Measurements from ENCODE around the gene FDX2. TPM values are rescaled to one million over a fixed set of nuclear protein-coding genes. Genes with fewer than 3 reads are reported as not detected.

The FDX2 gene
- total and polyA plus RNA-seq, 2 of the 8 experiments (the other 6 are each of a cell fraction or from before 2014, with no cell fraction given) = 27.0 to 64.4 TPM

GRCh38 chr19:10260141-10260584, 55.7 kb downstream of the FDX2 start (continued):
- no peak for TF ChIP-seq TAF1 (IDR thresholded peaks at IDR 0.05; ENCODE audit: low read depth, low read length)
- no peak for TF ChIP-seq PHF8 (conservative IDR thresholded peaks at IDR 0.05; ENCODE audit: low read depth, low read length)
- no peak for TF ChIP-seq MAX (IDR thresholded peaks at IDR 0.05)
- no peak for TF ChIP-seq BRCA1 (IDR thresholded peaks at IDR 0.05; ENCODE audit: low read depth, low read length)
- TF ChIP-seq RAD21 (IDR thresholded peaks at IDR 0.05 in 1 of 2, conservative IDR thresholded peaks at IDR 0.05 in 1 of 2; ENCODE audit: low read depth in 2 of 2, low read length in 2 of 2) = no peak

Small RNAs within 50 kb of the gene (small RNA-seq; reads per million reads assigned to genes)
- not detected for gene AC011511.1 (ENCODE audit: insufficient read depth)
- not detected for gene AC011511.4 (ENCODE audit: insufficient read depth)

Other genes starting within 250 kb of the FDX2 start
- 24.5 and 25.3 TPM in 2 replicates for gene SHFL, start 229.7 kb downstream of the FDX2 start, total RNA-seq (2021; fragmentation: NEBNext Ultra II Directional; extraction: Animal tissue kit (Norgen Biotek cat#: 25700))
- gene SHFL, start 229.7 kb downstream of the FDX2 start, polyA plus RNA-seq (2011; rRNA removed) = 37.1 and 47.0 TPM in 2 replicates
- gene ANGPTL6, start 213.3 kb downstream of the FDX2 start, total RNA-seq (2021; fragmentation: NEBNext Ultra II Directional; extraction: Animal tissue kit (Norgen Biotek cat#: 25700)) = not detected in 2 replicates
- gene ANGPTL6, start 213.3 kb downstream of the FDX2 start, polyA plus RNA-seq (2011; rRNA removed) = 0.20 and 0.38 TPM in 2 replicates
- gene PPAN, start 209.7 kb downstream of the FDX2 start, total RNA-seq (2021; fragmentation: NEBNext Ultra II Directional; extraction: Animal tissue kit (Norgen Biotek cat#: 25700)) = 72.6 and 74.4 TPM in 2 replicates
- 48.8 and 74.7 TPM in 2 replicates for gene PPAN, start 209.7 kb downstream of the FDX2 start, polyA plus RNA-seq (2011; rRNA removed)
- gene P2RY11, start 204.3 kb downstream of the FDX2 start, total RNA-seq (2021; fragmentation: NEBNext Ultra II Directional; extraction: Animal tissue kit (Norgen Biotek cat#: 25700)) = 17.8 and 18.0 TPM in 2 replicates
- gene P2RY11, start 204.3 kb downstream of the FDX2 start, polyA plus RNA-seq (2011; rRNA removed) = 9.2 and 16.2 TPM in 2 replicates
- gene EIF3G, start 196.1 kb downstream of the FDX2 start, total RNA-seq (2021; fragmentation: NEBNext Ultra II Directional; extraction: Animal tissue kit (Norgen Biotek cat#: 25700)) = 281 and 284 TPM in 2 replicates
- 238 and 426 TPM in 2 replicates for gene EIF3G, start 196.1 kb downstream of the FDX2 start, polyA plus RNA-seq (2011; rRNA removed)
- 208 and 210 TPM in 2 replicates for gene DNMT1, start 121.1 kb downstream of the FDX2 start, total RNA-seq (2021; fragmentation: NEBNext Ultra II Directional; extraction: Animal tissue kit (Norgen Biotek cat#: 25700))
- 101 and 121 TPM in 2 replicates for gene DNMT1, start 121.1 kb downstream of the FDX2 start, polyA plus RNA-seq (2011; rRNA removed)
- gene S1PR2, start 84.7 kb downstream of the FDX2 start, total RNA-seq (2021; fragmentation: NEBNext Ultra II Directional; extraction: Animal tissue kit (Norgen Biotek cat#: 25700)) = 18.7 and 19.4 TPM in 2 replicates
- gene S1PR2, start 84.7 kb downstream of the FDX2 start, polyA plus RNA-seq (2011; rRNA removed) = 16.2 and 17.5 TPM in 2 replicates
- gene MRPL4, start 63.8 kb downstream of the FDX2 start, total RNA-seq (2021; fragmentation: NEBNext Ultra II Directional; extraction: Animal tissue kit (Norgen Biotek cat#: 25700)) = 82.3 and 90.7 TPM in 2 replicates
- 187 and 282 TPM in 2 replicates for gene MRPL4, start 63.8 kb downstream of the FDX2 start, polyA plus RNA-seq (2011; rRNA removed)
- gene ICAM1, start 44.9 kb downstream of the FDX2 start, total RNA-seq (2021; fragmentation: NEBNext Ultra II Directional; extraction: Animal tissue kit (Norgen Biotek cat#: 25700)) = 3.8 and 4.0 TPM in 2 replicates
- gene ICAM1, start 44.9 kb downstream of the FDX2 start, polyA plus RNA-seq (2011; rRNA removed) = 5.2 and 9.4 TPM in 2 replicates
- gene ICAM4, start 29.1 kb downstream of the FDX2 start, total RNA-seq (2021; fragmentation: NEBNext Ultra II Directional; extraction: Animal tissue kit (Norgen Biotek cat#: 25700)) = 1.3 and 1.5 TPM in 2 replicates
- gene ICAM4, start 29.1 kb downstream of the FDX2 start, polyA plus RNA-seq (2011; rRNA removed) = 4.1 and 6.3 TPM in 2 replicates
- gene ICAM5, start 26.1 kb downstream of the FDX2 start, total RNA-seq (2021; fragmentation: NEBNext Ultra II Directional; extraction: Animal tissue kit (Norgen Biotek cat#: 25700)) = 1.9 and 4.8 TPM in 2 replicates
- 3.9 and 9.0 TPM in 2 replicates for gene ICAM5, start 26.1 kb downstream of the FDX2 start, polyA plus RNA-seq (2011; rRNA removed)
- gene ZGLP1, start 6.2 kb downstream of the FDX2 start, total RNA-seq (2021; fragmentation: NEBNext Ultra II Directional; extraction: Animal tissue kit (Norgen Biotek cat#: 25700)) = 4.6 and 5.1 TPM in 2 replicates
- 4.2 and 8.2 TPM in 2 replicates for gene ZGLP1, start 6.2 kb downstream of the FDX2 start, polyA plus RNA-seq (2011; rRNA removed)
- gene RAVER1, start 17.5 kb upstream of the FDX2 start, total RNA-seq (2021; fragmentation: NEBNext Ultra II Directional; extraction: Animal tissue kit (Norgen Biotek cat#: 25700)) = 70.5 and 72.4 TPM in 2 replicates
- gene RAVER1, start 17.5 kb upstream of the FDX2 start, polyA plus RNA-seq (2011; rRNA removed) = 5.7 and 17.1 TPM in 2 replicates
- 16.5 TPM in 2 replicates for gene ICAM3, start 23.6 kb upstream of the FDX2 start, total RNA-seq (2021; fragmentation: NEBNext Ultra II Directional; extraction: Animal tissue kit (Norgen Biotek cat#: 25700))
- gene ICAM3, start 23.6 kb upstream of the FDX2 start, polyA plus RNA-seq (2011; rRNA removed) = 15.4 and 18.9 TPM in 2 replicates
- 40.8 and 42.7 TPM in 2 replicates for gene TYK2, start 64.6 kb upstream of the FDX2 start, total RNA-seq (2021; fragmentation: NEBNext Ultra II Directional; extraction: Animal tissue kit (Norgen Biotek cat#: 25700))
- gene TYK2, start 64.6 kb upstream of the FDX2 start, polyA plus RNA-seq (2011; rRNA removed) = 32.1 and 47.6 TPM in 2 replicates
- gene CDC37, start 87.5 kb upstream of the FDX2 start, total RNA-seq (2021; fragmentation: NEBNext Ultra II Directional; extraction: Animal tissue kit (Norgen Biotek cat#: 25700)) = 162 and 164 TPM in 2 replicates
- gene CDC37, start 87.5 kb upstream of the FDX2 start, polyA plus RNA-seq (2011; rRNA removed) = 181 and 285 TPM in 2 replicates
- gene PDE4A, start 104.5 kb upstream of the FDX2 start, total RNA-seq (2021; fragmentation: NEBNext Ultra II Directional; extraction: Animal tissue kit (Norgen Biotek cat#: 25700)) = 4.4 and 5.0 TPM in 2 replicates
- 2.0 and 3.4 TPM in 2 replicates for gene PDE4A, start 104.5 kb upstream of the FDX2 start, polyA plus RNA-seq (2011; rRNA removed)
- gene KEAP1, start 187.3 kb upstream of the FDX2 start, total RNA-seq (2021; fragmentation: NEBNext Ultra II Directional; extraction: Animal tissue kit (Norgen Biotek cat#: 25700)) = 80.6 and 82.0 TPM in 2 replicates
- 106 and 117 TPM in 2 replicates for gene KEAP1, start 187.3 kb upstream of the FDX2 start, polyA plus RNA-seq (2011; rRNA removed)
- 8.6 and 8.7 TPM in 2 replicates for gene S1PR5, start 201.4 kb upstream of the FDX2 start, total RNA-seq (2021; fragmentation: NEBNext Ultra II Directional; extraction: Animal tissue kit (Norgen Biotek cat#: 25700))
- gene S1PR5, start 201.4 kb upstream of the FDX2 start, polyA plus RNA-seq (2011; rRNA removed) = 2.4 and 3.6 TPM in 2 replicates
- gene ATG4D, start 227.9 kb upstream of the FDX2 start, total RNA-seq (2021; fragmentation: NEBNext Ultra II Directional; extraction: Animal tissue kit (Norgen Biotek cat#: 25700)) = 43.7 and 51.4 TPM in 2 replicates
- gene ATG4D, start 227.9 kb upstream of the FDX2 start, polyA plus RNA-seq (2011; rRNA removed) = 39.6 and 68.7 TPM in 2 replicates
- 45.2 and 50.1 TPM in 2 replicates for gene KRI1, start 250.0 kb upstream of the FDX2 start, total RNA-seq (2021; fragmentation: NEBNext Ultra II Directional; extraction: Animal tissue kit (Norgen Biotek cat#: 25700))
- 14.2 and 19.4 TPM in 2 replicates for gene KRI1, start 250.0 kb upstream of the FDX2 start, polyA plus RNA-seq (2011; rRNA removed)